K562 (cell line): ENCODE results near the gene TMEM128. TPM values are rescaled to one million over a fixed set of nuclear protein-coding genes. Genes with fewer than 3 reads are reported as not detected.

Source experiments
- polyA plus RNA-seq, 8 experiments: library from polyadenylated mRNA; depleted of rRNA in 4 of 8; stranded (reverse) in 5 of 8; unstranded in 3 of 8; fragments of >200 nt; fragmentation: Nextera tagmentation in 2 of 8; fragmentation: Illumina TruSeq in 1 of 8; extraction: Ambion mirVana in 2 of 8; extraction: Trizol in 1 of 8; gene quantifications; 2 replicates each; pipeline versions ENCODE4 v1.2.1 to v1.2.3, GENCODE V29; 2011 to 2014; ENCODE audit warnings: inconsistent platforms in 1 of 8, missing spikeins in 1 of 8
- total RNA-seq, 7 experiments: library from RNA; depleted of rRNA in 6 of 7; stranded (reverse); fragments of >200 nt in 6 of 7; fragmentation: Illumina TruSeq in 2 of 7; extraction: Trizol in 2 of 7; gene quantifications; 2 replicates each; pipeline versions ENCODE4 v1.2.1 to v1.2.3, GENCODE V29; 2011 to 2021; ENCODE audit warnings: low replicate concordance in 1 of 7

Gene TMEM128
- total and polyA plus RNA-seq, 9 of the 15 experiments (the other 6 are each of a cell fraction or from before 2014, with no cell fraction given) = 9.1 to 40.0 (median 14.3) TPM

Other genes starting within 250 kb of the TMEM128 start
- gene OTOP1, start 21.3 kb downstream of the TMEM128 start, total RNA-seq (2014; rRNA removed) = not detected in 2 replicates
- not detected in 2 replicates for gene OTOP1, start 21.3 kb downstream of the TMEM128 start, total RNA-seq (2014; rRNA removed; fragmentation: Illumina TruSeq; extraction: Trizol)
- not detected in 2 replicates for gene OTOP1, start 21.3 kb downstream of the TMEM128 start, total RNA-seq (2015; rRNA removed; fragmentation: Illumina TruSeq; extraction: Trizol)
- not detected in 2 replicates for gene OTOP1, start 21.3 kb downstream of the TMEM128 start, total RNA-seq (2021)
- gene OTOP1, start 21.3 kb downstream of the TMEM128 start, polyA plus RNA-seq (2011; rRNA removed) = not detected in 2 replicates
- not detected in 2 replicates for gene OTOP1, start 21.3 kb downstream of the TMEM128 start, polyA plus RNA-seq (2014; fragmentation: Illumina TruSeq; extraction: Trizol)
- not detected for gene OTOP1, start 21.3 kb downstream of the TMEM128 start, polyA plus RNA-seq (2014; fragmentation: Nextera tagmentation; extraction: Ambion mirVana)
- gene OTOP1, start 21.3 kb downstream of the TMEM128 start, polyA plus RNA-seq (2014; rRNA removed) = not detected in 2 replicates
- gene LYAR, start 41.9 kb upstream of the TMEM128 start, total RNA-seq (2014; rRNA removed) = 121 and 133 TPM in 2 replicates
- 154 and 156 TPM in 2 replicates for gene LYAR, start 41.9 kb upstream of the TMEM128 start, total RNA-seq (2014; rRNA removed; fragmentation: Illumina TruSeq; extraction: Trizol)
- 165 and 172 TPM in 2 replicates for gene LYAR, start 41.9 kb upstream of the TMEM128 start, total RNA-seq (2015; rRNA removed; fragmentation: Illumina TruSeq; extraction: Trizol)
- 72.9 and 73.4 TPM in 2 replicates for gene LYAR, start 41.9 kb upstream of the TMEM128 start, total RNA-seq (2021)
- gene LYAR, start 41.9 kb upstream of the TMEM128 start, polyA plus RNA-seq (2011; rRNA removed) = 28.9 and 44.5 TPM in 2 replicates
- gene LYAR, start 41.9 kb upstream of the TMEM128 start, polyA plus RNA-seq (2014; fragmentation: Illumina TruSeq; extraction: Trizol) = 128 and 166 TPM in 2 replicates
- 10 to 100 TPM; 28.3 to 28.9 TPM for gene LYAR, start 41.9 kb upstream of the TMEM128 start, polyA plus RNA-seq (2014; fragmentation: Nextera tagmentation; extraction: Ambion mirVana)
- 112 and 127 TPM in 2 replicates for gene LYAR, start 41.9 kb upstream of the TMEM128 start, polyA plus RNA-seq (2014; rRNA removed)
- gene ZBTB49, start 42.0 kb upstream of the TMEM128 start, total RNA-seq (2014; rRNA removed) = 3.2 and 7.0 TPM in 2 replicates
- 4.2 and 5.6 TPM in 2 replicates for gene ZBTB49, start 42.0 kb upstream of the TMEM128 start, total RNA-seq (2014; rRNA removed; fragmentation: Illumina TruSeq; extraction: Trizol)
- gene ZBTB49, start 42.0 kb upstream of the TMEM128 start, total RNA-seq (2015; rRNA removed; fragmentation: Illumina TruSeq; extraction: Trizol) = 3.9 and 4.6 TPM in 2 replicates
- 2.9 and 3.6 TPM in 2 replicates for gene ZBTB49, start 42.0 kb upstream of the TMEM128 start, total RNA-seq (2021)
- 4.4 and 4.7 TPM in 2 replicates for gene ZBTB49, start 42.0 kb upstream of the TMEM128 start, polyA plus RNA-seq (2011; rRNA removed)
- 4.2 and 4.4 TPM in 2 replicates for gene ZBTB49, start 42.0 kb upstream of the TMEM128 start, polyA plus RNA-seq (2014; fragmentation: Illumina TruSeq; extraction: Trizol)
- gene ZBTB49, start 42.0 kb upstream of the TMEM128 start, polyA plus RNA-seq (2014; fragmentation: Nextera tagmentation; extraction: Ambion mirVana) = under 1 TPM; 0.49 to 0.69 TPM
- 5.6 and 8.0 TPM in 2 replicates for gene ZBTB49, start 42.0 kb upstream of the TMEM128 start, polyA plus RNA-seq (2014; rRNA removed)
- not detected in 2 replicates for gene NSG1, start 138.9 kb upstream of the TMEM128 start, total RNA-seq (2014; rRNA removed)
- not detected in 2 replicates for gene NSG1, start 138.9 kb upstream of the TMEM128 start, total RNA-seq (2014; rRNA removed; fragmentation: Illumina TruSeq; extraction: Trizol)
- gene NSG1, start 138.9 kb upstream of the TMEM128 start, total RNA-seq (2015; rRNA removed; fragmentation: Illumina TruSeq; extraction: Trizol) = not detected in 2 replicates
- gene NSG1, start 138.9 kb upstream of the TMEM128 start, total RNA-seq (2021) = not detected in 2 replicates
- not detected in 2 replicates for gene NSG1, start 138.9 kb upstream of the TMEM128 start, polyA plus RNA-seq (2011; rRNA removed)
- gene NSG1, start 138.9 kb upstream of the TMEM128 start, polyA plus RNA-seq (2014; fragmentation: Illumina TruSeq; extraction: Trizol) = not detected in 2 replicates
- not detected for gene NSG1, start 138.9 kb upstream of the TMEM128 start, polyA plus RNA-seq (2014; fragmentation: Nextera tagmentation; extraction: Ambion mirVana)
- gene NSG1, start 138.9 kb upstream of the TMEM128 start, polyA plus RNA-seq (2014; rRNA removed) = not detected in 2 replicates